Measurements from ENCODE around the gene MFAP4.
"Not testable (repeated sequence)": the region's sequence is repeated elsewhere in the genome, so short reads cannot be mapped to it uniquely, and the experiment has no call there.

- not testable (repeated sequence) for TF ChIP-seq EZH2 (IDR thresholded peaks at IDR 0.05; ENCODE audit: low read length, unreplicated experiment); CTCF (conservative IDR thresholded peaks at IDR 0.05; ENCODE audit: low read depth, low read length); EZH2phosphoT487 (IDR thresholded peaks at IDR 0.05; ENCODE audit: borderline replicate concordance, low read length)
Observed at GRCh38 chr17:19353401-19353800, 33.6 kb downstream of the MFAP4 start.
